GM12875 (cell line): ENCODE data around the gene COPS8.

ENCODE experiments used
- H3K4me3 ChIP-seq: one replicate; pipeline ENCODE4 v1.5.1; 2011; ENCODE audit warnings: low read depth, low read length, control low read depth
- CTCF ChIP-seq: IDR thresholded peaks from 2 replicates; pipeline ENCODE4 v1.5.1; 2011; ENCODE audit warnings: low read depth, mild to moderate bottlenecking, control low read depth, inconsistent platforms, low read length, moderate library complexity, borderline replicate concordance; ENCODE audit not compliant: insufficient read depth

COPS8 gene

GRCh38 chr2:237074211-237074993 lies 11.3 kb upstream of the COPS8 start:
- TF ChIP-seq CTCF, result no peak
- no peak overlapping the region for H3K4me3 ChIP-seq

DNA sequence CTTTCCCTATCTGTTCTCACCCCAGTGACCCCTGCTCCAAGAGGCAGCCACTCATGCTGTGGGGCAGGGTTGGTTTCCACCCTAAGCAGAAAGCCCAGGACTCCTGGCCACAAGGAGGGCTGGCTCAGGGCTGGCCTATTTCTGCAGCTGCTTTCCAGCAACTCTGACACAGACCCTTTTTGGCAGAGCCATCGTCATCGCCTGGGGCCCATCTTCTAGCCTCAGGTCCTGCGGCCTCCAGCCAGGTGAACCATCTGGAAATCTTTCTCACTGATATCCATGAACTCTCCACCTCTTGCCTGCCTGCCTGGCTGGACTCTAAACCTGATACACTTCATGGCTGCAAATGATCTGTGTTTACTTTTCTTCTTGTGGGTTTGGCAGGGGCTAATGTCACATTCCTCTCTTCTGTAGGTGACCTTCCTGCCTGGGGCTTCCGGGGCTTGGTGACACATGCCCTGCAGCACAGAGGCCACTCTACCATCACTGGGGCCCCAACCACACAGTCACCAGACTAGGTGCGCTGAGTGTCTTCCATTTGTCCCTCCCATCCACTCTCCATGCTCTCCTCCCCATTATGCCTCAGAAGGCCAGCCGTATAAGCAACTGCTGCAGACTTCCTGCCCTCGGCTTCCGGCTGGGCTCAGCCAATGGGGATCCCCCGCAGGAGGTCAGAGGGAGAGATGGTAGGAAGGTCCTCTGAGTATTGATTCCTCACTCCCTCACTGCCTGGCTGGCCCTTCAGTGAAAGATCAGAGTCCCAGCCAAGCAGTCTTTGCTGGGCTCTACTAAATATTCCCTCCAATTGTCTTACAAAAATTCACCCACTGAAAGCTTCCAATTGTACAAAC lies 9.7 kb upstream of the COPS8 start:
- no peak for TF ChIP-seq CTCF
- H3K4me3 ChIP-seq, result no peak overlapping the region

DNA sequence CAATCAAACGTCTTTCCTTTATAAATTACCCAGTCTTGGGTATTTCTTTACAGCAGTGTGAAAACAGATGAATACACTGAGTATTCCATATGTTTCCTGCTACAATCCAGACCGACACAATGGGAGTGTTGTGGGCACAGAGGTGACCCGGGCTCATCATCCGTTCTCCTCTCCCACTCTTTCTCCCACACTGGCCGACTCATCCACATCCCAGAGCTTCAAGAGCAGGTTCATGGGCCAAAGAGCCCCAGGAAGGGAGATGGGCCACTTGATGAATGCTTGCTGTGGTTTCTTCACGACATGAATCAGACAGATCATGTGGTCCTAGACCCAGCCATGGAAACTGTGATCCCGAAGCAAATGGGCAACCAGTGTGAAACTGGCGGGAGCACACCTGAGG lies 4.1 kb upstream of the COPS8 start:
- no peak overlapping the region for H3K4me3 ChIP-seq
- TF ChIP-seq CTCF, result no peak

- H3K4me3 ChIP-seq, result no peak overlapping the region
Measured at GRCh38 chr2:237083026-237083425, 2.7 kb upstream of the COPS8 start.

GRCh38 chr2:237084444-237084843 lies 1.2 kb upstream of the COPS8 start:
- H3K4me3 ChIP-seq, result no peak overlapping the region
- no peak for TF ChIP-seq CTCF

More at GRCh38 chr2:237083026-237083425, 2.7 kb upstream of the COPS8 start:
- no peak for TF ChIP-seq CTCF

GRCh38 chr2:237090906-237091305 lies 5.2 kb downstream of the COPS8 start:
- H3K4me3 ChIP-seq, result no peak overlapping the region
- TF ChIP-seq CTCF, result no peak
